Neural progenitor cell (in vitro differentiated cells): ENCODE data around the gene MTSS2.

ENCODE experiments used
- EZH2phosphoT487 ChIP-seq: fragments of 200-600 bp; sonication (generic); IDR thresholded peaks from 2 replicates; pipeline ENCODE4 v1.6.1; 2017; ENCODE audit warnings: antibody characterized with exemption
- TF ChIP-seq, protein P1 (sequence below): fragments of 200-600 bp; sonication (generic); IDR thresholded peaks from 2 replicates; pipeline ENCODE4 v1.5.1; 2017; ENCODE audit warnings: antibody characterized with exemption, mild to moderate bottlenecking

- TF ChIP-seq, protein P1, sequence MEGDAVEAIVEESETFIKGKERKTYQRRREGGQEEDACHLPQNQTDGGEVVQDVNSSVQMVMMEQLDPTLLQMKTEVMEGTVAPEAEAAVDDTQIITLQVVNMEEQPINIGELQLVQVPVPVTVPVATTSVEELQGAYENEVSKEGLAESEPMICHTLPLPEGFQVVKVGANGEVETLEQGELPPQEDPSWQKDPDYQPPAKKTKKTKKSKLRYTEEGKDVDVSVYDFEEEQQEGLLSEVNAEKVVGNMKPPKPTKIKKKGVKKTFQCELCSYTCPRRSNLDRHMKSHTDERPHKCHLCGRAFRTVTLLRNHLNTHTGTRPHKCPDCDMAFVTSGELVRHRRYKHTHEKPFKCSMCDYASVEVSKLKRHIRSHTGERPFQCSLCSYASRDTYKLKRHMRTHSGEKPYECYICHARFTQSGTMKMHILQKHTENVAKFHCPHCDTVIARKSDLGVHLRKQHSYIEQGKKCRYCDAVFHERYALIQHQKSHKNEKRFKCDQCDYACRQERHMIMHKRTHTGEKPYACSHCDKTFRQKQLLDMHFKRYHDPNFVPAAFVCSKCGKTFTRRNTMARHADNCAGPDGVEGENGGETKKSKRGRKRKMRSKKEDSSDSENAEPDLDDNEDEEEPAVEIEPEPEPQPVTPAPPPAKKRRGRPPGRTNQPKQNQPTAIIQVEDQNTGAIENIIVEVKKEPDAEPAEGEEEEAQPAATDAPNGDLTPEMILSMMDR, result no peak
- no peak for TF ChIP-seq EZH2phosphoT487
Observed at GRCh38 chr16:70689970-70690891, 4.4 kb upstream of the MTSS2 start.
